H9 (cell line): ENCODE results near the gene AMOT. TPM values are rescaled to one million over a fixed set of nuclear protein-coding genes. Genes with fewer than 3 reads are reported as not detected.

ENCODE experiments used
- DNase-seq: peaks from one replicate; pipeline ENCODE4 v3.0.0-alpha.2; 2017
- H2AFZ ChIP-seq: one replicate; pipeline ENCODE4 v1.6.1; 2013; ENCODE audit warnings: mild to moderate bottlenecking, low read length, control low read depth, moderate library complexity
- H2AK5ac ChIP-seq: 2 replicates; pipeline ENCODE4 v1.6.1; 2013; ENCODE audit warnings: low read length, control low read depth, mixed read lengths; ENCODE audit not compliant: insufficient read length
- H2BK120ac ChIP-seq: one replicate; pipeline ENCODE4 v1.6.1; 2013; ENCODE audit warnings: low read depth, mild to moderate bottlenecking, low read length, control low read depth, inconsistent platforms; ENCODE audit not compliant: poor library complexity, severe bottlenecking
- H2BK12ac ChIP-seq: 2 replicates; pipeline ENCODE4 v1.6.1; 2013; ENCODE audit warnings: low read length, control low read depth, mixed read lengths, low read depth; ENCODE audit not compliant: insufficient read length
- H2BK15ac ChIP-seq: 2 replicates; pipeline ENCODE4 v1.6.1; 2013; ENCODE audit warnings: low read depth, low read length, control low read depth
- H2BK20ac ChIP-seq: one replicate; pipeline ENCODE4 v1.6.1; 2013; ENCODE audit warnings: low read depth, mild to moderate bottlenecking, low read length, control low read depth, inconsistent platforms; ENCODE audit not compliant: poor library complexity, severe bottlenecking
- H2BK5ac ChIP-seq: 2 replicates; pipeline ENCODE4 v1.6.1; 2013; ENCODE audit warnings: low read length, control low read depth, mixed read lengths; ENCODE audit not compliant: insufficient read length
- H3K14ac ChIP-seq: 2 replicates; pipeline ENCODE4 v1.6.1; 2013; ENCODE audit warnings: low read length, control low read depth; ENCODE audit not compliant: insufficient read depth
- H3K18ac ChIP-seq: 2 replicates; pipeline ENCODE4 v1.6.1; 2013; ENCODE audit warnings: low read depth, mild to moderate bottlenecking, mixed read lengths, low read length, control low read depth; ENCODE audit not compliant: insufficient read length
- H3K23ac ChIP-seq: 2 replicates; pipeline ENCODE4 v1.6.1; 2013; ENCODE audit warnings: low read length, control low read depth, mixed read lengths, low read depth; ENCODE audit not compliant: insufficient read length
- H3K23me2 ChIP-seq: 2 replicates; pipeline ENCODE4 v1.6.1; 2013; ENCODE audit warnings: low read depth, mild to moderate bottlenecking, mixed read lengths, low read length, control low read depth; ENCODE audit not compliant: insufficient read length, poor library complexity, severe bottlenecking
- H3K27ac ChIP-seq: 2 replicates; pipeline ENCODE4 v1.5.1; 2013; ENCODE audit warnings: low read length, control low read depth, mixed read lengths, low read depth; ENCODE audit not compliant: insufficient read length
- H3K27me3 ChIP-seq: 2 replicates; pipeline ENCODE4 v1.6.1; 2013; ENCODE audit warnings: low read length, control low read depth, inconsistent platforms; ENCODE audit not compliant: insufficient read depth
- H3K4ac ChIP-seq: 2 replicates; pipeline ENCODE4 v1.6.1; 2013; ENCODE audit warnings: low read depth, mild to moderate bottlenecking, control low read depth, inconsistent platforms, low read length, moderate library complexity
- H3K4me1 ChIP-seq: 2 replicates; pipeline ENCODE4 v1.6.1; 2013; ENCODE audit warnings: low read length, control low read depth, inconsistent platforms; ENCODE audit not compliant: insufficient read depth
- H3K4me2 ChIP-seq: 2 replicates; pipeline ENCODE4 v1.6.1; 2013; ENCODE audit warnings: low read length, control low read depth, mixed read lengths; ENCODE audit not compliant: insufficient read length, insufficient read depth
- H3K56ac ChIP-seq: 2 replicates; pipeline ENCODE4 v1.6.1; 2013; ENCODE audit warnings: low read depth, mild to moderate bottlenecking, mixed read lengths, low read length, control low read depth; ENCODE audit not compliant: insufficient read length
- H3K79me1 ChIP-seq: 2 replicates; pipeline ENCODE4 v1.6.1; 2013; ENCODE audit warnings: low read depth, mild to moderate bottlenecking, moderate library complexity, low read length, control low read depth, inconsistent platforms; ENCODE audit not compliant: insufficient read depth, poor library complexity, severe bottlenecking
- H3K79me2 ChIP-seq: 2 replicates; pipeline ENCODE4 v1.6.1; 2013; ENCODE audit warnings: low read length, control low read depth, inconsistent platforms; ENCODE audit not compliant: insufficient read depth
- H3K9ac ChIP-seq: 2 replicates; pipeline ENCODE4 v1.6.1; 2013; ENCODE audit warnings: low read length, control low read depth, mixed read lengths; ENCODE audit not compliant: insufficient read length; ENCODE audit errors: extremely low read depth
- H3K9me3 ChIP-seq: one replicate; pipeline ENCODE4 v1.6.1; 2013; ENCODE audit warnings: low read depth, low read length, inconsistent platforms; ENCODE audit not compliant: control insufficient read depth
- H3T11ph ChIP-seq: one replicate; pipeline ENCODE4 v1.6.1; 2013; ENCODE audit warnings: mild to moderate bottlenecking, low read length, control low read depth, inconsistent platforms
- H4K20me1 ChIP-seq: one replicate; pipeline ENCODE4 v1.6.1; 2013; ENCODE audit not compliant: control insufficient read depth, insufficient read length, insufficient read depth
- H4K5ac ChIP-seq: 2 replicates; pipeline ENCODE4 v1.6.1; 2013; ENCODE audit warnings: low read depth, mild to moderate bottlenecking, mixed read lengths, low read length, control low read depth; ENCODE audit not compliant: insufficient read length
- H4K8ac ChIP-seq: replicated peaks from 2 replicates; pipeline ENCODE4 v1.6.1; 2013; ENCODE audit warnings: low read length, control low read depth, mixed read lengths, low read depth; ENCODE audit not compliant: insufficient read length
- H4K91ac ChIP-seq: 2 replicates; pipeline ENCODE4 v1.6.1; 2013; ENCODE audit warnings: low read depth, mild to moderate bottlenecking, moderate library complexity, mixed read lengths, low read length, control low read depth; ENCODE audit not compliant: insufficient read length
- H3K27ac Mint-ChIP-seq, 3 experiments: 2 replicates in 2 of 3; 3 replicates in 1 of 3; pipeline ENCODE4 v1.8.0; 2020 to 2021; ENCODE audit warnings: mixed read lengths in 3 of 3, mild to moderate bottlenecking in 1 of 3, moderate library complexity in 1 of 3
- H3K27me3 Mint-ChIP-seq: 2 replicates; pipeline ENCODE4 v1.8.0; 2021; ENCODE audit warnings: low read depth, mild to moderate bottlenecking, moderate library complexity, mixed read lengths
- H3K36me3 Mint-ChIP-seq, 3 experiments: 2 replicates in 2 of 3; 3 replicates in 1 of 3; pipeline ENCODE4 v1.8.0; 2020 to 2021; ENCODE audit warnings: low read depth in 3 of 3, mixed read lengths in 3 of 3; ENCODE audit not compliant: insufficient read depth in 1 of 3
- H3K4me1 Mint-ChIP-seq, 2 experiments: 2 replicates each; pipeline ENCODE4 v1.8.0; 2020; ENCODE audit warnings: mixed read lengths in 2 of 2
- H3K4me3 Mint-ChIP-seq, 2 experiments: 2 replicates in 1 of 2; 3 replicates in 1 of 2; pipeline ENCODE4 v1.8.0; 2020 to 2021; ENCODE audit warnings: mild to moderate bottlenecking in 2 of 2, mixed read lengths in 2 of 2, moderate library complexity in 1 of 2
- H3K9me3 Mint-ChIP-seq, 2 experiments: 2 replicates in 1 of 2; 3 replicates in 1 of 2; pipeline ENCODE4 v1.8.0; 2020; ENCODE audit warnings: mild to moderate bottlenecking in 2 of 2, mixed read lengths in 2 of 2, moderate library complexity in 1 of 2
- WGBS: extraction: QIAGEN DNeasy Blood & Tissue Kit; methylation state at CpG from one replicate; pipeline ENCODE4 v1.1.7; 2013; ENCODE audit warnings: missing lambda C conversion rate, low lambda C conversion rate, mixed read lengths; ENCODE audit not compliant: insufficient read length; ENCODE audit errors: extremely low coverage; 5-methylcytosine and 5-hydroxymethylcytosine counted together
- total RNA-seq: library from RNA; stranded (reverse); gene quantifications from 2 replicates; pipeline ENCODE4 v1.2.1, GENCODE V29; 2021
- TF ChIP-seq, protein P1 (sequence below): fragments of 200-600 bp; sonication (generic); conservative IDR thresholded peaks from 3 replicates; pipeline ENCODE4 v1.8.0; 2021; ENCODE audit warnings: antibody characterized with exemption, mild to moderate bottlenecking

The AMOT gene
- total RNA-seq, 1 experiment from 2014 or later = 17.6 TPM

DNA sequence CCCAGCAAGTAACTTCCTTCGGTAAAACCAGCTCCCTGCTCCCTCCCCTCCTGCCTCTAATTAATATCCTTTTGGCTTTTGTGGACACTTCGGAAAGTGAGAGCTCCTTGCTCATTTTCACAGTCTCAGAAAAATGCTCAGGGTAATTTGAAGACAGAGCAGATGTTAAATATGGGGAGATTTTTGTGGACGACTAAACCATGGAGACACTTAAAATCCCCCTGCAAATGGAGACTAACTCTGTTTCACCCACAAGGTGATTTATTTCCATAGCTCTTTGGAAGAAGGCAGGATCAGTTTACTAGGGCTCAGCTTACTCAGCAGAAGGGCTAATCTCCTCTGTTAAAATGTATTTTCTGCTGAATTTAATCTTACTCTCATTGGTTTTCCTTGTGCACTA is 12.2 kb upstream of the AMOT start:
- Mint-ChIP-seq H3K4me3 (no peak overlapping the region), H3K9me3 (no peaks in the 10 kb centered on the region; a peak in 1 of 5 replicates), H3K27me3 (no peaks in the 10 kb centered on the region; the same call in 1 of the 2 replicates), H3K4me1 (peaks cover 24% of the 10 kb centered on the region in 2 experiments), H3K27ac (no peak overlapping the region), H3K36me3 (peaks cover 0 to 8% (median 0%) of the 10 kb centered on the region in 3 experiments; a peak in 2 of 7 replicates)
- no peak overlapping the region for H3K4ac ChIP-seq
- no peaks in the 10 kb centered on the region for H4K20me1 ChIP-seq
- H2BK5ac ChIP-seq = no peak overlapping the region
- H3K27ac ChIP-seq = no peak overlapping the region
- H2AFZ ChIP-seq = no peak overlapping the region
- no peak overlapping the region for H2BK120ac ChIP-seq
- no peak for DNase-seq
- no peak overlapping the region for H3K9ac ChIP-seq
- no peak overlapping the region for H3K18ac ChIP-seq
- no peak overlapping the region for H2BK12ac ChIP-seq
- H2BK15ac ChIP-seq = no peak overlapping the region
- no peak overlapping the region for H2BK20ac ChIP-seq
- no peak overlapping the region for H3K23ac ChIP-seq
- no peaks in the 10 kb centered on the region for H3K79me2 ChIP-seq
- TF ChIP-seq, protein P1, sequence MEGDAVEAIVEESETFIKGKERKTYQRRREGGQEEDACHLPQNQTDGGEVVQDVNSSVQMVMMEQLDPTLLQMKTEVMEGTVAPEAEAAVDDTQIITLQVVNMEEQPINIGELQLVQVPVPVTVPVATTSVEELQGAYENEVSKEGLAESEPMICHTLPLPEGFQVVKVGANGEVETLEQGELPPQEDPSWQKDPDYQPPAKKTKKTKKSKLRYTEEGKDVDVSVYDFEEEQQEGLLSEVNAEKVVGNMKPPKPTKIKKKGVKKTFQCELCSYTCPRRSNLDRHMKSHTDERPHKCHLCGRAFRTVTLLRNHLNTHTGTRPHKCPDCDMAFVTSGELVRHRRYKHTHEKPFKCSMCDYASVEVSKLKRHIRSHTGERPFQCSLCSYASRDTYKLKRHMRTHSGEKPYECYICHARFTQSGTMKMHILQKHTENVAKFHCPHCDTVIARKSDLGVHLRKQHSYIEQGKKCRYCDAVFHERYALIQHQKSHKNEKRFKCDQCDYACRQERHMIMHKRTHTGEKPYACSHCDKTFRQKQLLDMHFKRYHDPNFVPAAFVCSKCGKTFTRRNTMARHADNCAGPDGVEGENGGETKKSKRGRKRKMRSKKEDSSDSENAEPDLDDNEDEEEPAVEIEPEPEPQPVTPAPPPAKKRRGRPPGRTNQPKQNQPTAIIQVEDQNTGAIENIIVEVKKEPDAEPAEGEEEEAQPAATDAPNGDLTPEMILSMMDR = no peak
- no peak overlapping the region for H3T11ph ChIP-seq
- no peaks in the 10 kb centered on the region for H3K23me2 ChIP-seq
- H3K4me2 ChIP-seq = no peak overlapping the region
- H2AK5ac ChIP-seq = no peak overlapping the region
- no peak overlapping the region for H3K56ac ChIP-seq
- H3K9me3 ChIP-seq = no peaks in the 10 kb centered on the region
- H4K8ac ChIP-seq = no peak overlapping the region
- WGBS = no CpG with 5 or more reads among the region's 3 CpGs
- H3K4me1 ChIP-seq = peaks cover 4% of the 10 kb centered on the region; the same call in 1 of the 2 replicates
- H4K5ac ChIP-seq = no peak overlapping the region
- H3K14ac ChIP-seq = no peak overlapping the region
- H4K91ac ChIP-seq = no peak overlapping the region
- no peaks in the 10 kb centered on the region for H3K79me1 ChIP-seq
- H3K27me3 ChIP-seq = no peaks in the 10 kb centered on the region
